Activated CD4-positive, alpha-beta T cell treated with anti-CD3 and anti-CD28 coated beads, Interleukin-2, amount 50 U/mL, for 1 hour (primary cell): ENCODE data around the gene SLC12A9.
"Not testable (repeated sequence)": the region's sequence is repeated elsewhere in the genome, so short reads cannot be mapped to it uniquely, and the experiment has no call there.

Source experiments
- DNase-seq: peaks from one replicate; pipeline ENCODE4 v3.0.0-alpha.2; 2020

SLC12A9 gene

DNA sequence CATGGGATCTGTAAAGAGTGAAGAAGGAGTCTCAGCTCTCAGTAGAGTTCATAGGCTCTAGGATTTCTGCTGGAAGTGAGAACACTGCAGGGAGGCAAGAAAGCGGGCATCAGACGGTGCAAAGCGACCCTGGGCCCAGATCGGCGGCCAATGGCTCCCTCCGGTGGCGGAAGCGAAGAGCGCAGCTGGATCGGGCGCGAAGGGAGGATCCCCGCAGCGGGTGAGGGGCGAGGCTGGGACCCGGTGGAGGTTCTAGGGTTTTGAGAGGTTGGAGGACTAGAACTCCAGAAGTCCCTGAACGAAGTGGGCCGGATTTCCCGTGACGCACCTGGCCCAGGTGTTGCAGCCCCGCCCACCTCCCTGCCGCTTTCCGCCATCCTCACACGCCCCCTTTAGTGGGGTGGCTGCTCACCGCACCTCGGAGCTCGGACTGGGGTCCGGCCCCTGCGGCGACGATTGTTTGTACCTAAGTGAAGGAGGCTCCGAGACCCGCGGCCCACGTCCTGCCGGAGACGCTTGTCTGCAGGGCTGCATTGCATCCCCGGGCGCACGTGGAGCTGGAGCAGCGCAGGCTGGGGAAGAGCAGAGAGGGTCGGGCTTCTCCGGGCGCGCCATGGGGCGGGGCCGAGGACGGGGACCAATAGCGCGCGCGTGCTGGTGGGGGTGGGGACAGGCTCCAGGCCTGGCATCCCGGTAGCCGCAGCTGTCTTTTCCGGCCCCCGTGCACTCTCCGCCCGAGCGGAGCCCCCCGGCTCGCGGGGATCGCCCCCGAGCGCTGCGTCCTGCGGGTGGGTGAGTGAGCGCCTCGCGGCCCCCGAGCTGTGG is at the start of gene SLC12A9:
Gene SLC12A9 (plus strand): TSS at position 666 of the 825 bp plus-strand sequence. CDS start 1,485 bp downstream, outside the sequence.
- peak; percentile 82 for DNase-seq

- DNase-seq: no peak
Observed at GRCh38 chr7:100802951-100803350, 49.6 kb upstream of the SLC12A9 start.

GRCh38 chr7:100803398-100804161 is 48.9 kb upstream of the SLC12A9 start:
- DNase-seq: no peak

GRCh38 chr7:100804681-100805431 is 47.7 kb upstream of the SLC12A9 start:
- no peak for DNase-seq

DNA sequence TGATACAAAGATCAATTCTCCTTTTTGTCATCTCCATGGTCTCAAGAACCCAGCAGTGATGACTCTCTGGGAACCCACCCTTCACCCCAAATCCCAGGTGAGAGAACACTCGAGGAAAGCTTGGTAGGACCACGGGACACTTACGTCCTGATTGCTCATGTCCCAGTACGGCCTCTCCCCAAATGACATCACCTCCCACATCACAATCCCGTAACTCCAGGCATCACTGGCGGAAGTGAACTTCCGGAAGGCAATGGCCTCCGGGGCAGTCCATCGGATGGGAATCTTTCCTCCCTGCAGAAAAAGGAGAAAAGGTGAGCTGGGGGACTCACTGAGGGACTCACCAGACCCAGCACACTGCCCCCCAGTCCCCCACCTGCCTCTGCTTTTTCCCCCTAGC is 46.2 kb upstream of the SLC12A9 start:
- no peak for DNase-seq

DNA sequence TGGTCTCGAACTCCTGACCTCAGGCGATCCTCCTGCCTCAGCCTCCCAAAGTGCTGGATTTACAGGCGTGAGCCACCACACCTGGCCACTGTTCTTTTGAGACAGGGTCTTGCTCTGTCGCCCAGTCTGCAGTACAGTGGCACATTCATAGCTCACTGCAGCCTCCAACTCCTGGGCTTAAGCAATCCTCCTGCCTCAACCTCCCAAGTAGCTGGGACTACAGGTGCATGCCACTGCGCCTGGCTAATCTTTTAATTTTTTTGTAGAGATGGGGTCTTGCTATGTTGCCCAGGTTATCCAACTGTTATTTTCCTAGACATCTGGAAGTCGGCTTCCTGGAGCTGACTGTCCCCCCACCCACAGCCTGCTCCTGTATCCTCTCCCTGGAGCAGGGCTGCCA is 45.6 kb upstream of the SLC12A9 start:
- not testable (repeated sequence) for DNase-seq

- no peak for DNase-seq
Observed at GRCh38 chr7:100808354-100808875, 44.1 kb upstream of the SLC12A9 start.

DNA sequence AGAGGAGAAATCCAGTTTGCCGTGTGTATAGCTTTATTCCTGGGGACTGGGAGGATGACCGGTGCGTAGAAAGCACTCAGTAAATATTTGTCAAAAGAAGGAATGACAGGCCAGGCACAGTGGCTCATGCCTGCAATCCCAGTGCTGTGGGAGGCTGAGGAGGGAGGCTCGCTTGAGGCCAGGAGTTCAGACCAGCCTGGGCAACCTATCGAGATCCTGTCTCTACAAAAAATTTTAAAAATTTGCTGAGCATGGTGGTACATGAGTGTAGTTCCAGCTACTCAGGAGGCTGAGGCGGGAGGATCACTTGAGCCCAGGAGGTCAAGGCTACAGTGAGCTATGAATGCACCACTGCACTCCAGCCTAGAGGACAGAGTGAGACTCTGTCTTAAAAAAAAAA is 41.0 kb upstream of the SLC12A9 start:
- DNase-seq: no peak

DNA sequence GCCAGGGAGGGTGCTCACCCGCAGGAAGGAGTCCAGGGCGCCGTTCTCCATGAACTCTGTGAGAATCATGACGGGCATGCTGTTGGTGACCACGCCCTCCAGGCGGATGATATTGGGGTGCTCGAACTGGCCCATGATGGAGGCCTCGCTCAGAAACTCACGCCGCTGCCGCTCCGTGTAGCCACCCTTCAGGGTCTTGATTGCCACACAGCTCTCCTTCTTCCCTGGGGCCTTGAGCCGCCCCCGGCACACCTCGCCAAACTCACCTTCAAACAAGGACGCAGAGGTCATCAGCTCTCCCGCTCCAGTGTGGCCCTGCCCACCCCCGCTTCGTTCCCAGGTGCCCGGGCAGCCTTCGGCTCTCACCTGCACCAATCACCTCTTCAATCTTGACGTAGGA is 39.8 kb upstream of the SLC12A9 start:
- no peak for DNase-seq

DNA sequence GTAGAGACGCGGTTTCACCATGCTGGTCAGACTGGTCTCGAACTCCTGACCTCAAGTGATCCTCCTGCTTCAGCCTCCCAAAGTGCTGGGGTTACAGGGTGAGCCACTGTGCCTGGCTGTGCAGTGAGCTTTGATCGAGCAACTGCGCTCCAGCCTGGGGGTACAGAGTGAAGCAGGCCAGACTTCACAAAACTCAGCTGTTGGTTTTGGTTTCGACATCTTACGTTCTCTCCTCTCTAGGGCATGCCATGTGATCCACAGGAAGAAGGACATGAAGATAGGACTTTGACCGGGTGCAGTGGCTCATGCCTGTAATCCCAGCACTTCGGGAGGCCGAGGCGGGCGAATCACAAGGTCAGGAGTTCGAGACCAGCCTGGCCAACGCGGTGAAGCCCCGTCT is 36.0 kb upstream of the SLC12A9 start:
- not testable (repeated sequence) for DNase-seq

DNA sequence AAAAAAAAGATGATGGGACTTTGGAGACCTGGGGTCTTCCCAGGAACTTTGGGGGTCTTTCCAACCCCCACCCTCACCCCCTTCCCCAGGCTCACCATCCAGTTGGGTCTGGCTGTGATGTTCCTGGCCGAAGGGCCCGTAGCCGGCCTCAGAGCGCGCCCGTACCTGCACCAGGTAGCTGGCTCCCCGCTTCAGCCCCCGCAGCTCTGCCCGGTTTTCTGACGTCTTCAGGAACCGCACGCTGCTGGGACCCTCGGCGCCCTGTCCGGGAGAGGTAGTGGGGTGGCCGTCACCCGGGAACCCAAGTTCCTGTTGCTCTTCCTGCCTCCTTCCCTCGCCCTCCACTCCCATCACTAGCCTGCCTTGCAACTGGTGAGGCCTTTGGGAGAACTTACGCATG is 35.4 kb upstream of the SLC12A9 start:
- DNase-seq: no peak

GRCh38 chr7:100818366-100818765 is 34.1 kb upstream of the SLC12A9 start:
- no peak for DNase-seq

- no peak for DNase-seq
Observed at GRCh38 chr7:100818825-100819224, 33.7 kb upstream of the SLC12A9 start.

GRCh38 chr7:100819586-100819985 is 32.9 kb upstream of the SLC12A9 start:
- no peak for DNase-seq

- DNase-seq: no peak
Observed at GRCh38 chr7:100822236-100823139, 30.0 kb upstream of the SLC12A9 start.

- DNase-seq: no peak
Observed at GRCh38 chr7:100823140-100823525, 29.4 kb upstream of the SLC12A9 start.

GRCh38 chr7:100823534-100823933 is 29.0 kb upstream of the SLC12A9 start:
- no peak for DNase-seq

- no peak for DNase-seq
Observed at GRCh38 chr7:100824499-100825214, 27.9 kb upstream of the SLC12A9 start.

DNA sequence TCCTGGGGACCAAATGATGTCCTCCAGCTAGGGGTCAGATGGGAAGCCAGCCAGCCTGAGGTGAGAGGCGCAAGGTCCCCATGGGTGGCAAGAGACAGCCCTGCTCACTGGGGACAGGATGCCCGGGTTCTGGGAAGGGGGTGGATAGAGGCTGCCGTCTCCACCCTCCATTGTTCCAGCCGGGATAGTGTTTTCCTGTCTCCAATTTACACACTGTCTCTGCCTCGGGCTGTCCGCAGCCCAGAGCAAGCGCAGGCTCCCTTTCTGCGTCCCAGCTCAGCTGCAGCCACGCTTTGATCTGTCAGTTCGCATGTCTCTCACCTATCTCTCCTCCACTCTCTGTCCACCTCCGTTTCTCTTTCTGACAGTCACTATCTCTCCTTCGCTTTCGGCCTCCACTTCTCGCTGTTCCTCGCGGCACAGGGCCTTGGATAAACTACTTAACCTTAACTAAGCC is 27.3 kb upstream of the SLC12A9 start:
- no peak for DNase-seq

- no peak for DNase-seq
Observed at GRCh38 chr7:100825751-100826513, 26.6 kb upstream of the SLC12A9 start.
